CD4-positive, alpha-beta T cell treated with Interleukin-4 for 4 hours (primary cell): ENCODE data around the gene FSTL3.
A peak's percentile ranks its signal among the peaks of the same experiment; 100 is the strongest.
"Not testable (repeated sequence)": the region's sequence is repeated elsewhere in the genome, so short reads cannot be mapped to it uniquely, and the experiment has no call there.

ENCODE experiments used
- DNase-seq: peaks from one replicate; pipeline ENCODE4 v3.0.0-alpha.2; 2020

The FSTL3 gene

GRCh38 chr19:676339-677105 is at the start of gene FSTL3:
TSS of gene FSTL3 (plus strand) at chr19:676392. CDS start at chr19:676424, 32 bp downstream.
- DNase-seq: no peak

GRCh38 chr19:626566-626965 is 49.6 kb upstream of the FSTL3 start:
- DNase-seq: not testable (repeated sequence)

GRCh38 chr19:628168-628567 is 48.0 kb upstream of the FSTL3 start:
- DNase-seq: no peak

GRCh38 chr19:629515-629914 is 46.7 kb upstream of the FSTL3 start:
- not testable (repeated sequence) for DNase-seq

- no peak for DNase-seq
Observed at GRCh38 chr19:629961-630714, 46.1 kb upstream of the FSTL3 start.

GRCh38 chr19:632579-633067 is 43.6 kb upstream of the FSTL3 start:
- DNase-seq: no peak

- peak; percentile 98 for DNase-seq
Observed at GRCh38 chr19:633068-633785, 43.0 kb upstream of the FSTL3 start, which contains the start of gene POLRMT. TSS of gene POLRMT (minus strand) at chr19:633537. CDS start at chr19:633512, 25 bp downstream.

- no peak for DNase-seq
Observed at GRCh38 chr19:633786-634639, 42.2 kb upstream of the FSTL3 start.

GRCh38 chr19:634975-635652 is 41.1 kb upstream of the FSTL3 start:
- DNase-seq: no peak

- no peak for DNase-seq
Observed at GRCh38 chr19:638906-639252, 37.3 kb upstream of the FSTL3 start.

- DNase-seq: peak; percentile 94
Observed at GRCh38 chr19:639253-640160, 36.7 kb upstream of the FSTL3 start, which contains the start of gene FGF22. TSS of gene FGF22 (plus strand) at chr19:639879. CDS start at chr19:639926, 47 bp downstream.

- DNase-seq: no peak
Observed at GRCh38 chr19:640161-640558, 36.0 kb upstream of the FSTL3 start.

- no peak for DNase-seq
Observed at GRCh38 chr19:640606-641189, 35.5 kb upstream of the FSTL3 start.

GRCh38 chr19:641702-642101 is 34.5 kb upstream of the FSTL3 start:
- DNase-seq: no peak

GRCh38 chr19:642767-643727 is 33.1 kb upstream of the FSTL3 start:
- DNase-seq: no peak

- no peak for DNase-seq
Observed at GRCh38 chr19:643736-644135, 32.5 kb upstream of the FSTL3 start.

- DNase-seq: no peak
Observed at GRCh38 chr19:644363-644762, 31.8 kb upstream of the FSTL3 start.

GRCh38 chr19:644789-645188 is 31.4 kb upstream of the FSTL3 start:
- DNase-seq: no peak
